Superior temporal gyrus (tissue), 1 donor: Measurements from ENCODE around the gene CENPP.

Experiments used
- DNase-seq: peaks from one replicate; pipeline ENCODE4 v3.0.0-alpha.2; 2016; ENCODE audit errors: extremely low spot score

Gene CENPP

DNA sequence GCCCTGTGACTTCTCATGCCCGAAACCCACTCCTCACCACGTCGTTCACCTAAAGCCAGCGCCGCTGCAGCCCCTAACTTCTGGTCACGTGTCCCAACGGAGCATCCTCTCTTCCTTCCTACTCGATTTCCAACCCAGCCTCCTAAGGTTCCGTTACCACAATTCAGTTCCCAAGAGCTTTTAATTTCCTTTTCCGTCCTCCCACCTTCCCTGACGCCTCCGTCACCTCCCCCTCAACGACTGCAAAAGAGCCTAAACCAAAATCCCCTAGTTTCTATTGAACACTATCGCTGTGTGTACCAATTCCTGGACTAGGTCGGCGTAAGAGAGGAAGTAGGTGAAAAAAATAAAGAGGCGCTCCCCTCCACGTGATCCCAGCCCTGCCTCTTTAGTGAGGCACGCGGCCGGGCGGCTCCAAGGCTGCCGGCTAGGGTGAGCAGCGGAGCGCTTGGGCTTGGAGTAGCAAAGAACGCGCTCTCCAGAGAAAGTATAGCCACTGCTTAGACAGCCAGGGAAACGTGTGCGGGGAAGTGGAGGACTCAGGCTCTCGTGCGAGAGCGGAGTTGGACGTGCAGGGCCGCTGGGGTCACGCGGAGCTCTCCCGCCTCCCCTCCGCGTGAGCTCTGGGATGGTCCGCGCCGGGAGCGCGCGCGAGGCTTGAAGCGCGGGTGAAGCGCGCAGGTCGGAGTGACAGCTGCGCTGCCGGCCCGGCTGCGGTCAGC lies at the start of gene CENPP, which contains the start of gene NOL8:
Gene CENPP (plus strand): TSS at position 685 of the 722 bp plus-strand sequence.
Gene NOL8 (minus strand): TSS at position 82 of the 722 bp plus-strand sequence. CDS start 1,189 bp downstream, outside the sequence.
- DNase-seq, result peak; percentile 97

DNA sequence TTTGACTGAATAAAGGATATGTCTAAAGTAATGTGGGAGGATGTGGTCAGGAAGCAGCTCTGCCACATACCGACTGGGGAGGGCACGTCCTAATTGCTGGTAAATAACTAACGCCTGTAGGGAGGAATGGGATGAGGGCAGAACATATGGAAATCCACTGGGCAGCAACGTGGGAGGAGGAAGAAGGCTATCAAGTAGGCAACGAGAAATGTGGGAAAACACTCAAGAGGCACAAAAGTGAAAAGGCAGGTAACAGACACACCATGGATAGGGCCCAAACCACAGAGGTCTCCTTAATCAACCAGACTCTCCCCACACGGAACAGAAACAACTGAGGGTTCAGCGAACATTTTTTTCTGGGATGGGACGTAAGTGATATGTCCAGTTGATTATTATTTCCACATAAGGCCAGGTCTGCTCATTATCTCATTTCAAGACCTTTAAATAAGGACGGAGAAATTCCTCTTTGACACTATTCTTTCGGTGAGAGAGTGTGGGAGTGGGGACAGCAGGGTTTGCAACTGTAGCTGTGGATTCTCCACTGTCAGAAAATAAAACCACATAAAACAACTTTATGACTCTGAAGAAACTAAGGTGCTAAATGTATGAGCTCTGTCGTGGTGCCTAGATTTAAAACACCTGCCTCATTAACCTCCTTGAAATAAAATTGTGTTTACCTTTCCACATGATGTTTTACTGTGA lies 49.3 kb upstream of the CENPP start:
- DNase-seq, result no peak

GRCh38 chr9:92278110-92278509 lies 47.6 kb upstream of the CENPP start:
- no peak for DNase-seq

- DNase-seq, result no peak
These were observed 46.5 kb upstream of the CENPP start for GRCh38 chr9:92279302-92279701.

DNA sequence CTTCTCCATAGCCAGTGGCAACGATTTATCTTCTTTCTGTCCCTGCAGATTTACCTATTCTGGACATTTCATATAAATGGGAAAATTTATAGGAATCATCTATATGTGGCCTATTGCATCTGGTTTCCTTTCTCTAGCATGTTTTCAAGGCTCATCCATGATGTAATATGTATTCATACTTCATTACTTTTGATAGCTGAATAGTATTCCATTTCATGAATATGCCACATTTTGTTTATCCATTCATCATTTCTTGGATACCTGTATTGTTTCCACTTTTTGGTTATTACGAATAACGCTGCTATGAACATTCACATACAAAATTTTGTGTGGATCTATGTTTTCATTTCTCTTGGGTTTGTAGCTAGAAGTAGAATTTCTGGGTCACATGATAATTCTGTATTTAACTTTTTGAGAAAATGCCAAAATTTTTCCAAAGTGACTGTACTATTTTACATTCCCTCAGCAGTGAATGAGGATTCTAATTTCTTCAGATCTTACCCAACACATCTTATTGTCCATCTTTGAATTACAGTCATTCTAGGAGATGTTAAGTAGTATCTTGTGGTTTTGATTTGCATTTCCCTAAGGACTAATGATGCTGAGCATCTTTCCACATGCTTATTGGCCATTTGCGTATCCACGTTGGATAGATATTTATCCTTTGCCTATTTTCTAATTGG lies 35.9 kb upstream of the CENPP start:
- no peak for DNase-seq

- DNase-seq, result no peak
These were observed 34.8 kb upstream of the CENPP start for GRCh38 chr9:92290785-92291429.

DNA sequence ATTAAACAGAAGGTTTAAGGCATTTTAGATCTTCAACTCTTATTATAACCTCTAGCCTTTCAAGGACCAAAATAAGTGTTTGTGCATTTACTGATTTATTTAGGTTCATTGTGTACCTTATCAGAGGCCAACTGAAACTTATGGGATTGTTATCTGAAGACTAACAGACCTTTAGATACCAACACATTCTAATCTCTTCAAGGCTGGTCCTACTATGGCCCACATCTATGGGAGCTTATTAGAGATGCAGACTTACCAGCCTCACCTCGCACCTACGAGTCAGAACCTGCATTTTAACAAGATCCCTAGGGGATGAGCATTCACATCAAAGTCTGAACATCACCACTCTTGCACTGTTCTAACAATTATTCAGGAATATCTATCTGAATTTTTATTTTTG lies 34.2 kb upstream of the CENPP start:
- DNase-seq, result no peak

- no peak for DNase-seq
These were observed 33.2 kb upstream of the CENPP start for GRCh38 chr9:92292338-92293074.

DNA sequence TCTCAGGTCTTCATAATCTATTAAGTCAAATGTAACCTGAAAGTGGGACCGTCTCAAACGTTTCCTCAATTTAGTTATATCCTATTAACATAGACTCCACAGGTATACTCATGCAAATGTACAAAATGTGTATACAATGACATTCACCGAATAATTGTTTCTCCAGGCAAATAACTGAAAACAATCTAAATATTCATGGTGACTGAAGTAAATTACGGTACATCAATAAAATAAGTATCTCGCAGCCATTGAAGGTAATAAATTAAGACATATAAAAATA lies 32.7 kb upstream of the CENPP start:
- DNase-seq, result no peak

DNA sequence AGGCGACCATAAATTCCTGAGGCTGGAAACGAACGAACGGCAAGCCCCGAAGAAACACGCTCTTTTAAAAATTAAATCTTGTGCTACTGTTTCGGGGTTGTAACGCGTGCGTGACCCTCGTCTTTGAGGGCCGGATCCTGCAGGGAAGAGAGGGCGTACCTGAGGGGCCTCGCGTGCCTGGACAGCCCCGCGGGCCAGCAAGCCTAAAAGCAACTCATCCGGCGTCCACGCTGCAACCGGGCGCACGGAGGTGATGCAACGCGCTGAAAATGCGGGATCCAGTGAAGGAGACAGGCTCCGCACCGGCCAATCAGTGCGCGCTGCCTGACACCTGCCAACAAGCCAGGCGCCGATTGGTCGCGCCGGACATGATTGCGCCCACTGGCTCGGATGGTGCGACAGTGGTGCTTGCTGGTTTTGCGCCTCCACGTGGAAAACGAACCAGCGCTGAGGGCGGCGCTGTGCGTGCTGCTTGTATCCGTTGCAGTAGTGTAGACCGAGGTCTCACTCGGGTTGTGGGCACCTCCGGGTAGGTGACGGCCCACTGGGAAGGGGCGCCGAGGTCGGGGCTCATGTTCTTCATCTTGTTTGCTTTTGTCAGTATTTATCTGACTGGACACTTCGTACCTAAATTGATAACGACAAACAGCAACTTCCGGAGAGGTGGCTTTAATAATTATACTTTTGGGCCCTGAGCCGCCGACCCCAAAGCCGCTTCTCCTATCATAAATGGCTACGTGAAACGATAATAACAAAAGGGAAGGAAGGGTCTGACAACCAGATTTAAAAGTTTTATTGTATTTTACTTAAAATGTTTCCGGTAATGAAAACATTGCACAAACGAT lies 32.1 kb upstream of the CENPP start, which contains the start of gene IARS1:
Gene IARS1 (minus strand): TSS at position 246 of the 845 bp plus-strand sequence. CDS start 4,278 bp downstream, outside the sequence.
- peak; percentile 99 for DNase-seq

DNA sequence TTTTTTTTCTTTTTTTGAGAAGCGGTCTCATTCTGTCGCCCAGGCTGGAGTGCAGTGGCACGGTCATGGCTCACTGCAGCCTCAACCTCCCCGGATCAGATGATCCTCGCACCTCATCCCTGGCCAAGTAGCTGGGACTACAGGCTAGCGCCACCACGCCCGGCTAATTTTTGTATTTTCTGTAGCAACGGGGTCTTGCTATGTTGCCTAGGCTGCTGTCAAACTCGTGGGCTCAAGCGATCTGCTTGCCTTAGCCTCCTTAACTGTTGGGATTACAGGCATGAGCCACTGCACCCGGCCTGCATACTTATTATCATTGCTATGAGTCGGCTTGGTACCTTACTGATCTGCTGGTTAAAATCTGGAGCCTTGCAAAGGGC lies 31.5 kb upstream of the CENPP start:
- DNase-seq, result no peak

GRCh38 chr9:92295240-92295790 lies 30.4 kb upstream of the CENPP start:
- no peak for DNase-seq

- DNase-seq, result no peak
These were observed 29.9 kb upstream of the CENPP start for GRCh38 chr9:92295827-92296258.

DNA sequence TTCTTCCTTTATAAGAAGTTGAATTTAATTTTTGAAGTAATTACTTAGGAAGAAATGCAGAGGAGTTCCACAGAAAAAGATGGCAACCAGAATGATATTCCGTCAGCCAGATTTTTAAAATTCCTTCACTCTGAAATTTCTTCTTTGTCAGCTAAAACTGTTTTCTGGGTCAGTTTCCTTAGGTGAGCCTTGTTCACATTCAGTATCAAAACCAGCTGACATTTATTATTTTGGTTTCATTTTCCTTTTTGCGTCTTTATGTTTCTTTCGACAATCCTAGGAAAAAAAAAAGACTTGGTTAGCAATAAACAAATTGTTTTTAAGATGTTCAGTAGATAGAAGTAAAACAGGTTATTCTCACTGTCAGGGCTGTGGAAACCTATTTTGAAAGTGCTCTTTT lies 28.1 kb upstream of the CENPP start:
- no peak for DNase-seq

GRCh38 chr9:92298036-92298435 lies 27.7 kb upstream of the CENPP start:
- no peak for DNase-seq

GRCh38 chr9:92299116-92299515 lies 26.6 kb upstream of the CENPP start:
- no peak for DNase-seq

DNA sequence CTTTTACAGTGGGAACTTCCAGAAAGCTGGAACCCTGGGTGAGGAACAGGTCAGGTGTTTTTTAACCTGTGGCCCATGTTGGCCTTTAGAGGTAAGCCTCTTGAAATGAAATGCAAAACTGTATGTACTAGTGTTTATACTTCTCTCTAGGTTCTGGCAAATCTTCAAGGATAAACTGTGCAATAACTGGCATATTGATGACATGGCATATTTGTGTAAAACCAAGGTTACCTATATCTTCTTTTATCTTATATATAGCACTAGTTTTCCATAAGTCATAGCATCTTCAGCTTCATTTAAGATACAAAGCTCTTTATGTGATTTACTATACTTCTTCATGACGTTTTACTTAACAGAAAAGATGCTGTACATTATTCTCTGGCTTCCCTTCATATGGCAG lies 24.8 kb upstream of the CENPP start:
- peak; percentile 18 for DNase-seq

- DNase-seq, result no peak
These were observed 16.9 kb upstream of the CENPP start for GRCh38 chr9:92308893-92309292.

DNA sequence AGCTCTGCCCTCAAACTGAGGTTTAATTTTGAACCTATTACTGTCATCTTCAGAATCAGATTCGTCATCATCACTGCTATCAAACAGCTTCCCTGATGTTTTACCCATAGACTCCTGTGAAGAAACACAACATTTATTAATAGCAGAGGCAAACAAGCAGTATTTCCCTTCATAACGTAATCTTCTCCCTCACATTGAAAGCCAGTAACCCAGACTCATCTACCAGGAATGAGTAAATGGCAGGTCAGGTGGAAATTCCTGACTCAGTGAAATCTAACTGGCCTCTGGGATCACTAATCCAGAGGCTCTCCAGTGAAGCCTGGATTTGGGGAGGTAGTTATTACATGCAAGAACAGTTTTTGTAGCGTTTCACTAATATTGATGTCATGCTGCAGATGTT lies 15.2 kb upstream of the CENPP start:
- DNase-seq, result no peak

DNA sequence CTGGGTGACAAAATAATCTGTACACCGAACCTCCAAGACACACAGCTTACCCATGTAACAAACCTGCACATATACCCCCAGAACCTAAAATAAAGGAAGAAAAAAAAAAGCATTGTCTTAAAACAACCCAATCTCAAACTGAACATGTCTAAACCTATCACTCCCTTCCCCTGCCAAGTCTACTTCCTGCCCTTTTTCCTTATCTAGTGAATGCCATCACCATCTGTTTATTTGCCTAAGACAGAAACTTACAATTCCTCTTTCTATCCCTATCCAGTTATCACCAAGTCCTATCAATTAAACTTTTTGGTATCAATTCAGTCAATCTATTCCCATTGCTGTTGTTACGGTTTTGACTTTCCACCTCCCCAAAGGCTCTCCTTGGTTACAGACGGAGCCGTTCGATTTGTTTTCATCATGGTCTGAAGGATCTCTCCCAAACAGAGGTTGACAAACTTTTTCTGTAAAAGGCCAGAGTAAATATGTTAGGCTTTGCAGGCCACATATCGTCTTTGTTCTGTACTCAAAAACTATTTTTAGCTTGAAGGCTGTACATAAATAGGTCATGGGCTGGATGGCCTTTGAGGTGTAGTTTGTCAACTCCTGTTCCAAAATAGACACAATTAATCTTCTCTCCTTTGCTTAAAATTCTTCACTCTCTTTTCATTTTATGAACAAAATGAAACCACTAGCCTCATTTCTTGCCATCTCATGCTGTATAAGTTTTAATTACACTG lies 12.7 kb upstream of the CENPP start:
- no peak for DNase-seq
